HepG2 (cell line): Measurements from ENCODE around the gene SYTL3. TPM values are rescaled to one million over a fixed set of nuclear protein-coding genes. Genes with fewer than 3 reads are reported as not detected.

Experiments used
- ATAC-seq: fragments of 200-7000 bp; cut with Tn5 transposase; 3 replicates; pipeline ENCODE4 v1.9.1; 2020; ENCODE audit warnings: mild to moderate bottlenecking, moderate library complexity
- BruUV-seq: library from RNA; stranded (reverse); fragments of 400-500 nt; replicated peaks from 2 replicates; lab custom pipeline; 2021; lab: Mats Ljungman, UMichigan
- CTCF ChIA-PET: fragments of 300-600 bp; formaldehyde crosslinking; extraction: SDS; loops from one replicate; lab custom pipeline; 2021; ENCODE audit warnings: low total read pairs, inconsistent platforms, low intra/inter-chr PET ratio; lab: Yijun Ruan, JAX
- POLR2A ChIA-PET: fragments of 350-600 bp; sonication (Branson Sonifier 250); formaldehyde crosslinking; loops from one replicate; lab custom pipeline; 2020; ENCODE audit warnings: antibody characterized with exemption, inconsistent platforms; lab: Yijun Ruan, JAX
- DNase-seq: peaks from one replicate; pipeline ENCODE4 v3.0.0-alpha.2; 2015; ENCODE audit warnings: low spot score
- FAIRE-seq: peaks from 3 replicates; lab custom pipeline; 2011; peaks lifted over from hg19 to GRCh38; lab: Jason Lieb, UNC
- H2AFZ ChIP-seq: one replicate; pipeline ENCODE4 v1.6.1; 2011; ENCODE audit warnings: low read length, inconsistent platforms
- H3K27ac ChIP-seq: fragments of 300-600 bp; 3 replicates; pipeline ENCODE4 v1.8.0; 2011; ENCODE audit warnings: mixed run types, mild to moderate bottlenecking, mixed read lengths, low read length, inconsistent platforms; ENCODE audit not compliant: insufficient read depth; ENCODE audit errors: extremely low read length
- H3K27me3 ChIP-seq, 2 experiments: fragments of 200-600 bp in 1 of 2; 2 replicates in 1 of 2; 3 replicates in 1 of 2; pipeline versions ENCODE4 v1.6.0 to v1.8.0; 2011; ENCODE audit warnings: low read length in 2 of 2, mild to moderate bottlenecking in 2 of 2, moderate library complexity in 2 of 2, inconsistent platforms in 1 of 2; ENCODE audit not compliant: insufficient read depth in 2 of 2, control insufficient read depth in 1 of 2
- H3K36me3 ChIP-seq, 2 experiments: fragments of 200-600 bp in 1 of 2; replicated peaks in 1 of 2; 2 replicates in 1 of 2; 3 replicates in 1 of 2; pipeline versions ENCODE4 v1.5.1 to v1.8.0; 2011; ENCODE audit warnings: low read length in 2 of 2, inconsistent platforms in 1 of 2; ENCODE audit not compliant: insufficient read depth in 2 of 2, control insufficient read depth in 1 of 2
- H3K4me1 ChIP-seq: 2 replicates; pipeline ENCODE4 v1.5.1; 2012; ENCODE audit warnings: low read length, inconsistent platforms; ENCODE audit not compliant: insufficient read depth
- H3K4me2 ChIP-seq: 2 replicates; pipeline ENCODE4 v1.6.0; 2011; ENCODE audit warnings: low read depth, low read length, inconsistent platforms
- H3K4me3 ChIP-seq, 3 experiments: fragments of 200-600 bp in 1 of 3; sonication (generic), shearing (Covaris generic) in 1 of 3; replicated peaks in 1 of 3; 2 replicates each; pipeline ENCODE4 v1.5.1; 2011 to 2016; ENCODE audit warnings: low read length in 3 of 3, inconsistent platforms in 2 of 3, low read depth in 2 of 3, mild to moderate bottlenecking in 2 of 3, control low read depth in 1 of 3, mixed read lengths in 1 of 3; ENCODE audit not compliant: insufficient read depth in 1 of 3
- H3K79me2 ChIP-seq: one replicate; pipeline ENCODE4 v1.6.1; 2011; ENCODE audit warnings: low read length, inconsistent platforms; ENCODE audit not compliant: insufficient read depth
- H3K9ac ChIP-seq: 2 replicates; pipeline ENCODE4 v1.6.0; 2011; ENCODE audit warnings: mild to moderate bottlenecking, low read depth, low read length, inconsistent platforms; ENCODE audit not compliant: insufficient read depth
- H3K9me3 ChIP-seq: 2 replicates; pipeline ENCODE4 v1.5.1; 2012; ENCODE audit warnings: mild to moderate bottlenecking, low read length
- H4K20me1 ChIP-seq: 2 replicates; pipeline ENCODE4 v1.6.0; 2011; ENCODE audit warnings: inconsistent platforms, mild to moderate bottlenecking, low read length, moderate library complexity; ENCODE audit not compliant: insufficient read depth
- JUNB ChIP-seq: sonication (generic); formaldehyde crosslinking; IDR thresholded peaks from 2 replicates; pipeline ENCODE4 v1.8.0; 2022; ENCODE audit warnings: missing genetic modification reagents, mild to moderate bottlenecking, borderline replicate concordance
- NFIC ChIP-seq: IDR thresholded peaks from 2 replicates; pipeline ENCODE4 v1.6.1; 2012; ENCODE audit warnings: mild to moderate bottlenecking, low read length, inconsistent platforms
- POLR2A ChIP-seq, 2 experiments: IDR thresholded peaks; 2 replicates each; pipeline ENCODE4 v1.6.1; 2011; ENCODE audit warnings: low read depth in 2 of 2, low read length in 2 of 2, mild to moderate bottlenecking in 1 of 2, moderate library complexity in 1 of 2; ENCODE audit not compliant: insufficient read depth in 1 of 2
- RBM22 ChIP-seq: fragments of 200-400 bp; formaldehyde crosslinking; optimal IDR thresholded peaks from 2 replicates; pipeline ENCODE3; 2017; ENCODE audit warnings: mild to moderate bottlenecking, low read length, moderate library complexity
- ZNF672 ChIP-seq: sonication (generic); formaldehyde crosslinking; IDR thresholded peaks from 2 replicates; pipeline ENCODE4 v1.8.1; 2022; ENCODE audit warnings: missing genetic modification reagents
- ZNF883 ChIP-seq: sonication (generic); formaldehyde crosslinking; IDR thresholded peaks from 2 replicates; pipeline ENCODE4 v1.5.1; 2020; ENCODE audit warnings: mild to moderate bottlenecking, missing genetic modification reagents; ENCODE audit errors: not compliant biosample characterization
- WGBS: methylation state at CpG from one replicate; pipeline ENCODE4 v1.1.6; 2017; ENCODE audit warnings: low lambda C conversion rate; 5-methylcytosine and 5-hydroxymethylcytosine counted together
- in situ Hi-C: cut with HindIII; loops from 2 replicates; pipeline ENCODE4 v1.10.0; 2017; ENCODE audit warnings: low pct_unique_long_range_greater_than_20kb; ENCODE audit not compliant: extremely low pct_ligation_motif_present
- intact Hi-C: fragments of 100-400 bp; cut with micrococcal nuclease; formaldehyde crosslinking; loops from one replicate; pipeline ENCODE4 v1.10.0; 2022; ENCODE audit not compliant: unreplicated experiment
- polyA plus RNA-seq, 8 experiments: library from polyadenylated mRNA; depleted of rRNA in 3 of 8; stranded (reverse) in 7 of 8; unstranded in 1 of 8; fragments of >200 nt; fragmentation: Illumina TruSeq in 4 of 8; extraction: Trizol in 4 of 8; gene quantifications; 2 replicates each; pipeline versions ENCODE4 v1.2.1 to v1.2.3, GENCODE V29; 2011 to 2016; ENCODE audit warnings: low read depth in 4 of 8, missing spikeins in 1 of 8, mixed read lengths in 1 of 8; ENCODE audit not compliant: insufficient read depth in 1 of 8
- total RNA-seq, 5 experiments: library from RNA; depleted of rRNA; stranded (reverse); fragments of >200 nt; fragmentation: Illumina TruSeq; extraction: Trizol; gene quantifications; 2 replicates each; pipeline ENCODE4 v1.2.3, GENCODE V29; 2016; ENCODE audit warnings: low read depth in 1 of 5

SYTL3 gene
- total and polyA plus RNA-seq, 2 of the 13 experiments (the other 11 are each of a cell fraction or from before 2014, with no cell fraction given), result 0.11 to 0.28 TPM

- Histone ChIP-seq H3K36me3 (peaks cover 22 to 56% of the 10 kb centered on the region in 2 experiments), H3K4me1 (peaks cover 27% of the 10 kb centered on the region), H4K20me1 (peaks cover 9% of the 10 kb centered on the region), H2AFZ (no peak overlapping the region), H3K4me3 (no peak overlapping the region), H3K27me3 (no peaks in the 10 kb centered on the region), H3K4me2 (no peak overlapping the region), H3K79me2 (no peaks in the 10 kb centered on the region), H3K27ac (no peak overlapping the region), H3K9me3 (no peaks in the 10 kb centered on the region), H3K9ac (no peak overlapping the region)
- in situ Hi-C loops (no loop called here), intact Hi-C loops (no loop called here)
- TF ChIP-seq ZNF672, result no peak
- TF ChIP-seq NFIC, result no peak
- peak in 1 of 2 experiments; percentile 19; a peak in 1 of 4 replicates for TF ChIP-seq POLR2A (IDR thresholded peaks at IDR 0.05; ENCODE audit: insufficient read depth in 1 of 2, low read depth in 2 of 2, low read length in 2 of 2)
- no peak for TF ChIP-seq ZNF883 (CRISPR knock-in tag)
- ChIA-PET CTCF (no interaction called here), POLR2A (interaction anchor here (1.7 kb wide), 1 partner anchor 9 kb away, joined by 7 read pairs; the partner anchor contains the start of gene DYNLT1)
- no peak for FAIRE-seq
- no peak for ATAC-seq
- BruUV-seq, result no TSS peak
- WGBS, result 94% methylated on average over 6 of the region's 6 CpGs
- no peak for DNase-seq
Observed at GRCh38 chr6:158634695-158635426, 15.0 kb upstream of the SYTL3 start.

DNA sequence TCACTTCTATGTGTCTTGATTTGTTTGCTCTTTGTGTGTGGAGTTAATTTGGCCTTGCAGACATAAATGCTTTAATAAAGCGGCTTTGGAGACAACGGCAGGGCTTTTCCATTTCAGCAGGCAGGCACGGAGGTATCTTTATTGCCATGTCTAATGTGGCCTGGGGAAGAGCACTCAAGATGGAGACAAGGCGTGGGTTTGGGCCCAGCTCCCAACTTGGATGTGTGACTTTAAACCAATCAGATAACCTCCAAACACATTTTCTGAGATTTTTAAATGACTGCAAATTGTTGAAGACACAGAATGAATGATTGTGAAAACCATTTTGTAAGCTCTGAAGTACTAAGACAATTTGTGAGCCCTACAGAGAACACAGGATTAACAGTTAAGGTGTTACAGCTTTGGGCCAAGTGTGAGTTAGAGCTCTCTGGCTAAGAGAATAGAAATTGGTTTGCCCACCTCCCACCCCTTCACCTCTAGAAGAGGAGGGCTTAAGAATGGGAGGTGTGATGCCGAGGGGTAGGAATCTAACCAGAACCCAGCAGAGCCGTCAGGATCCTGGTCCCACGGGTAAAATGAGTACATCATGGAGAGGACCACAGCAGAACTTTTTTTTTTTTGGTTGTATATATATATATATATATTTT, 14.3 kb upstream of the SYTL3 start:
- intact Hi-C loops, result no loop called here

More for the DNA sequence above, 14.3 kb upstream of the SYTL3 start:
- TF ChIP-seq JUNB (CRISPR knock-in tag), result no peak
- peak; percentile 51 for TF ChIP-seq RBM22
- TF ChIP-seq POLR2A (IDR thresholded peaks at IDR 0.05; ENCODE audit: insufficient read depth in 1 of 2, low read depth in 2 of 2, low read length in 2 of 2), result peak in 1 of 2 experiments; percentile 6; a peak in 1 of 4 replicates
- TF ChIP-seq NFIC, result no peak
- ATAC-seq (no peak), FAIRE-seq (no peak), DNase-seq (no peak)
- BruUV-seq, result no TSS peak
- peaks cover 27% of the 10 kb centered on the region for H3K4me1 ChIP-seq
- no peaks in the 10 kb centered on the region for H3K9me3 ChIP-seq
- ChIA-PET CTCF (no interaction called here), POLR2A (interaction anchor here (1.7 kb wide), 1 partner anchor 9 kb away, joined by 7 read pairs; the partner anchor contains the start of gene DYNLT1)
- H3K9ac ChIP-seq, result no peak overlapping the region
- H3K4me2 ChIP-seq, result no peak overlapping the region
- no peaks in the 10 kb centered on the region for H3K79me2 ChIP-seq
- H3K36me3 ChIP-seq, result peaks cover 18 to 49% of the 10 kb centered on the region in 2 experiments
- no peak overlapping the region for H3K4me3 ChIP-seq
- 98% methylated on average over 7 of the region's 7 CpGs for WGBS
- no peak overlapping the region for H3K27ac ChIP-seq
- in situ Hi-C loops, result no loop called here
- peaks cover 5% of the 10 kb centered on the region; the same call in 1 of the 2 replicates for H4K20me1 ChIP-seq
- H3K27me3 ChIP-seq, result no peaks in the 10 kb centered on the region
- H2AFZ ChIP-seq, result no peak overlapping the region
